ENCODE measurements around the gene NUDT2.
"Not testable (repeated sequence)": the region's sequence is repeated elsewhere in the genome, so short reads cannot be mapped to it uniquely, and the experiment has no call there.

Gene NUDT2

DNA sequence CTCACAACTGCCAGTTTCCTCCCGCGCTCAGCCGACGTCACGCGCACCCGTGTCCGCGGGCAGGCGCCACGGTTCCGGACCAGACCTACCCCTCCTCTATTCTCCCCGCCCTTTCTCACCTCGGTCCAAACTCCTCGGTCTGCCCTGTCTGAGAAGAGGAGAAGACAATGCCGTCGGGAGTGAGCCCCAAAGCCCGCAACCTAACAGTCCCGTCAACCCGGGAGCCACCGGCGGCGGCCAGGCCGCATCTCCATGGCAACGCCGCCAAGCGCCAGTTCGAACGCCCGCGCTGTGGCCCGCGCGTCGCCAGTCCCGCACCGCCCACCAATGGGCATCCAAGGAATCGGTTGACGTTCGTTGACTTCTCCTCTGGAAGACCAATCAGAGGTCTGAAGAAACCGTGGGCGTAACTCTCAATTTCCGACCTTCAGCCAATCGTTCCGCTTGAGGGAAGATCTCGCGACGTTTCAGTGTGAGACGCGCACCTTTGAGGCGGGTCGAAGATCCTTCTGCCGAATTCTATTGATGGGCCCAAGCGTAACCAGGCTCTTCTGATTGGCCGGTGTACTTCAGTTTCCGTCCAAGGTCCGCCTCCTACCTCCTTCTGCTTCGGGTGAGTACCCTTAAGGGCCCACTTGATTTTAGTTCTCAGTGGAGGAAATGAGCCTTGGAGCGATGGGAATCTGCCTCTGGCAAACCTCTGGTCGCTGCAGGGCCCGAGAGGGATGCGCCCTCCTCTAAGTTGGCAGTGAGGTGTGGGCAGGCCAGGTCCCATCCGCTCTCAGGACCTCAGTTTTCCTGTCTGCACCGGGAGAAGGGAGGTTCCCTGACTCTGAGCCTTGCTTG is at the start of gene NUDT2, which contains the start of gene KIF24:
TSS of gene NUDT2 (plus strand) at position 583 of the 846 bp plus-strand sequence. CDS start 9,471 bp downstream, outside the sequence.
TSS of gene KIF24 (minus strand) at position 282 of the 846 bp plus-strand sequence. CDS start 17,922 bp downstream, outside the sequence.
- peak; percentile 93 for DNase-seq (ENCODE audit: low read depth)

DNA sequence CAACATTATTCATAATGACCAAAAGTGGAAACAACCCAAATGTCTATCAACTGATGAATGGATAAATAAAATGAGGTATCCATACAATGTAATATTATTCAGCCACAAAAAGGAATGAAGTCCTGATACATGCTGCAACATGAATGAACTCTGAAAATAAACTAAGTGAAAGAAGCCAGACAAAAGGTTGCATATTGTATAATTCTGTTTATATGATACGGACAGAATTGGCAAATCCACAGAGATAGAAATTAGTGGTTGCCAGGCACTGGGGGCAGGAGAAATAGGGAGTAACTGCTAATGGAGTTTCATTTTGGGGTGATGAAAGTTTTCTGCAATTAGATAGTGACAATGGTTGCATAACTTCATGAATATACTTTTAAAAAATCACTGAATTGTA is 47.3 kb upstream of the NUDT2 start:
- no peak for DNase-seq (ENCODE audit: low read depth)

DNA sequence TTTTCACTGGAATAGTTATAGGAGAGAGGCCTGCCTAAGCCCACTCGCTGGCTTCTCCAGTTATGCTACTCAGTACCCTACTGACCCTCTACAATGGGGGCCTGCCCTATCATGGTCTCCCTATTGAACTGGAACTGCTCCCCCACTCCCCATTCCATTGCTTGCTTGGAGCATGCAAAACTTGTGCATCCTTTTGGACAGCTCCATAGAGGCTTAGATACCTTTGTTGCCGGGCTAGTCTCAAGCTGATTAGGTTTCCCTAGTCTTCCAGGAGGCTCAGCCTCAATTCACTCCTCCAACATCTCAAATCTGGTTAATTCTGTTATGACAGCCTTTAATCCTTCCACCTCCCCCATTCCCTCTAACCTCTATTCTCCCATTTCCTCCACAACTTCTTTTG is 40.2 kb upstream of the NUDT2 start:
- DNase-seq (ENCODE audit: low read depth), result no peak

DNA sequence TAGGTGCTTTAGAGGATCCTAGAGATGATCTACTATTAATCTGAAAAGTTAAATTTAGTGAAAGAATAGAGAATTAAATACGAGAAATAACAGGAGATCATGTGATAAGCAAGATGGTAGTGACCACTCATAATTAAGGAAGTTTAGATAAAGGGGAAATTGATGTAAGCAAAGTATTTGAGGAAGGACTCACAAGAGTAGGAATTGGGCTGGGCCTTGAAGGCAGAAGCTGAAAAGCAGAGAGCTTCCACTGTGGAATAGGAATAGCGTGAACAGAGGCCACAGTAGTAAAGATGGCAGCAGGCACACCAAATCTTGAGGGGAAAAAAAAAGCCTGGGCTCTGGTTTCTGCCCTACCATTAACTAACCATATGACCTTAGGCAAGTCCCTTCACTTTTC is 38.3 kb upstream of the NUDT2 start:
- no peak for DNase-seq (ENCODE audit: low read depth)

DNA sequence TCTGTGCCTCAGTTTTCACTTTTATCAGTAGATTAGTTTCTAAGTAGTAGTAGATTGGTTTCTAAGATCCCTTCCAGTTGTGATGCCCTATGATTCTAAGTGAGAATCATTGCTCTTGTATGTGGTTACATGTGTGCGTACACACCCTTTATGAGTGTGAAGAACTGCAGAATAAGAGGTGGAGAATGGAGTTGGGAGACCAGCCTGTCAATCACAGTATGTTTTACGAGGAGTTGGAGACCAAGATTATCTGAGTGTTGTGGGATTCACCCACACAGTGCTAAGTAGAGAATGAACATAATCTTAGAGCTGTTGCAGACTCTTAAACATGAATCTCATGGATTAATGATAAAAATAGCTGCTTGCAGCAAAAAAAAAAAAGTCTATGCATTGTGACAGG is 37.9 kb upstream of the NUDT2 start:
- DNase-seq (ENCODE audit: low read depth), result no peak

DNA sequence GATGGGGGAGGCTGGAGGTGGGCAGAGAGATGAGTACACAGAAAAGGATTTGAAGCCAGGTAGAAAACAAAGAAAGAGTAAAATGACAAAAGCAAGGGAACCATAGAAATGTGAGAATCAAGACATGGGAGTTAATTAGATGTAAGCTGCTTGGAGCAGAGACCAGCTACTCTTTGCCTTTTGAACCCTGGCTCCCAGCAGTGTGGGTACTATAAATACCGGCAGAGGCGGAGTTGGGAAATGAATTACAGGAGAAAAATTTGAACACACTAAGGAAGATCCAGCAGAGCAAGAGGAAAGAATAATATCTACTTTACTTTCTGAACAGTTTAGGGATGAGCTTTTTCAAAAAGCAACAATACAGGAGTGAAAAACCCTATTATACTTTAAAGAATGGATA is 36.8 kb upstream of the NUDT2 start:
- DNase-seq (ENCODE audit: low read depth), result no peak

DNA sequence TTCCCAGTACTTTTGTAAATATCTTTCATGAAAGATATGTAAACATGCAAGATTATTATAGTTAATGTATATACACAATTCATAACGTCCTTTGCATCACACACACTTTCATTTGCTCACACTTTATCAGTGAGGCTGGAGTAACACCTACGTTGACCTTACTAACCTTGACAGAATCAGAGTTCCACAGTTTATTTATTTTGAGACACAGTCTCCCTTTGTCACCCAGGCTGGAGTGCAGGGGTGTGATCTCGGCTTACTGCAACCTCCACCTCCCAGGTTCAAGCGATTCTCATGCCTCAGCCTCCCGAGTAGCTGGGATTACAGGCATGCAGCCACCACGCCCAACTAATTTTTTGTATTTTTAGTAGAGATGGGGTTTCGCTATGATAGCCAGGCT is 28.3 kb upstream of the NUDT2 start:
- not testable (repeated sequence) for DNase-seq (ENCODE audit: low read depth)

DNA sequence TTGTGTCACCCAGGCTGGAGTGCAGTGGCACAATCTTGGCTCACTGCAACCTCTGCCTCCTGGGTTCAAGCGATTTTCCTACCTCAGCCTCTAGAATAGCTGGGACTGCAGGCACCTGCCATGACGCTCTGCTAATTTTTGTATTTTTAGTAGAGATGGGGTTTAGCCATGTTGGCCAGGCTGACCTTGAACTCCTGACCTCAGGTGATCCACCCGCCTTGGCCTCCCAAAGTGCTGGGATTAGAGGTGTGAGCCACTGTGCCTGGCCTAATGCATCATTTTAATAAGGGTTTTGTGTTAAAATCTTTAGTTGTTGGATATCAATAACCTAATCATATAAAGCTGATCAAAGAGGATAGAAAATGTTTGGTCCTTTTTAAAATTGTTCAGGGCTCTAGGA is 21.1 kb upstream of the NUDT2 start:
- DNase-seq (ENCODE audit: low read depth), result not testable (repeated sequence)

DNA sequence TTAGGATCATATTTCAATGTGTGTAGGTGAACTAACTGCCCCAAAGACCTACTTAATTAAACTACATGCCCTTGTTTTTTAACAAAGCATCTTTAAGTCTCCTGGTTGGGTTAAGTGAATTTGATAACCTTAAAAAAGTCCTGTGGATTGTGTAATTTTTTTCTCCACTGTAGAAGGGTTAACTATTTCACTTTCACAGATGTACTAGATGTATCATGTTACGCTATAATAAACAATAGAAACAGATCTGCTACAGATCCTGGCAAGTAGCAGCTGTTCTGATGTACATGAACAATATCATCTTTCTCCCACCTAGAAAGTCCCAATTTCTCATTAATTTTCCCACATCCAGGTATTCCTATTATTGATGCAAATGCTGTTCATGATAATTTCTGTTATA is 19.2 kb upstream of the NUDT2 start:
- DNase-seq (ENCODE audit: low read depth), result no peak

DNA sequence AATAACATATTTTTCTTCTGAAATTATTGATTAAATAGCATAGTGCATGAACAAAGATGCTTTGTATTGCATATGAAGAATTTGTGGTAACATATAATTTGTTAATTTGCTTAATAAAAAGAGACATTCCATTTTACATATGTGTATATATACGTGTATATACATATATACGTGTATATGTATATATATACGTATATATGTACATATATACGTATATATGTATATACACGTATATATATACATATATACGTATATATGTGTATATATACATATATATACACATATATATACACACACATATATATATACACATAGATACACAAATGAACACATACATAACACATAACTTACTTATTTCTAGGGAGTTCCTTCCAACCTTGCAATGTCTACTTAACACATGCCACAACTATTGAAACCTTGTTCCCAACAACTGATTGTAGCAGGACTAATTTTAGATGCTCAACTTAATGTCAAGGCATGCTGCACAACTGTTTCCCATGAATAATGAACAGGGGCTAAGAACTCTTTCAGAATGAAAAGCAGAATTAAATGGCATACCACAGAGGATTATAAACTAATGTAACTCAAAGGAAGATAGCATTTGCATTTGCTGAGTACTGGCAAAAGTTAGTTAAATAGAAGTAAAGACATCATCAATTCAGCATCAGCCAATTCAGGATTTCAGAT is 17.7 kb upstream of the NUDT2 start:
- no peak for DNase-seq (ENCODE audit: low read depth)

DNA sequence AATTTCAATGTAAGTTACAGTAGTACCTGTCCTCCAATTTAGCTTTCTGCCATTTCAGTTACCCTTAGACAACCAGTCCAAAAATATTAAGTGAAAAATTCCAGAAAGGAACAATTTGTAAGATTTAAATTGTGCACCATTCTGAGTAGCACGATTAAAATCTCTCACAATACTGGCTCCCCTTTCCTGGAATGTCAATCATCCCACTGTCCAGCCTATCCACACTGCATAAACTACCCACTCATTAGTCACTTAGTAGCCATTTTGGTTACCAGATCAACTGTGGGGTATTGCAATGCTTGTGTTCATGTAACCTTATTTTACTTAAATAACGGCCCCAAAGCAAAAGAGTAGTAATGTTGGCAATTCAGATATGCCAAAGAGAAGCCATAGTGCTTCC is 11.9 kb upstream of the NUDT2 start:
- DNase-seq (ENCODE audit: low read depth), result no peak

DNA sequence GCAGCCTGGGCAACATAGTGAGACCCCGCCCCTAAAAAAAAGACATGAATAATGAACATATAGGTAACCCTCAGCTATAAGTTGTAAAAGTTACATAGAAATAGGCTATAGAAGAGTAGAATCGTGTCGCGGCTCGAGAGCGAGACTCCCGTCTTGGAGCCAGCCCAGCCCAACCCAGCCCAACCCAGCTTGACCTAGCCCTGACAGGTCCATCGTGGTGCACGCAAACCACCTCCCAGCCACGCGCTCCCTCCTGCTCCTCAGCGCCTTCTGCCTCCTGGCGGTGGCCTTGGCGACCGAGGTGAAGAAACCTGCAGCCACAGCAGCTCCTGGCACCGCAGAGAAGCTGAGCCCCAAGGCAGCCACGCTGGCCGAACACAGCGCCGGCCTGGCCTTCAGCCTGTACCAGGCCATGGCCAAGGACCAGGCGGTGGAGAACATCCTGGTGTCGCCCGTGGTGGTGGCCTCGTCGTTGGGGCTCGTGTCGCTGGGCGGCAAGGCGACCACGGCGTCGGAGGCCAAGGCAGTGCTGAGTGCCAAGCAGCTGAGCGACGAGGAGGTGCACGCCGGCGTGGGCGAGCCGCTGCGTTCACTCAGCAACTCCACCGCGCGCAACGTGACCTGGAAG is 11.1 kb upstream of the NUDT2 start:
- no peak for DNase-seq (ENCODE audit: low read depth)

DNA sequence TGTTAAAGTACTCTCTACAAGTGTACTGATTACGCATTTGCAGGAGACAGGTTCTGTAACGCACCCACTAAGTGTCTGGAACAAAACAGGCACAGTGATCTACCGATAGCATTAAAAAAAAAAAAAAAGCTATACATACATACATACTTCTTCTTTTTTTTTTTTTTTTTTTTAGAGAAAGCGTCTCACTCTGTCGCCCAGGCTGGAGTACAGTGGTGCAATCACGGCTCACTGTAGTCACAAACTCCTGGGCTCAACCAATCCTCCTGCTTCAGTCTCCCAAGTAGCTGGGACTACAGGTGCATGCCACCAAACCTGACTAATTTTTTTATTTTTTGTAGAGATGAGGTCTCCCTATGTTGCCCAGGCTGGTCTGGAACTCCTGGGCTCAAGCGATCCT is 7.9 kb upstream of the NUDT2 start:
- no peak for DNase-seq (ENCODE audit: low read depth)

DNA sequence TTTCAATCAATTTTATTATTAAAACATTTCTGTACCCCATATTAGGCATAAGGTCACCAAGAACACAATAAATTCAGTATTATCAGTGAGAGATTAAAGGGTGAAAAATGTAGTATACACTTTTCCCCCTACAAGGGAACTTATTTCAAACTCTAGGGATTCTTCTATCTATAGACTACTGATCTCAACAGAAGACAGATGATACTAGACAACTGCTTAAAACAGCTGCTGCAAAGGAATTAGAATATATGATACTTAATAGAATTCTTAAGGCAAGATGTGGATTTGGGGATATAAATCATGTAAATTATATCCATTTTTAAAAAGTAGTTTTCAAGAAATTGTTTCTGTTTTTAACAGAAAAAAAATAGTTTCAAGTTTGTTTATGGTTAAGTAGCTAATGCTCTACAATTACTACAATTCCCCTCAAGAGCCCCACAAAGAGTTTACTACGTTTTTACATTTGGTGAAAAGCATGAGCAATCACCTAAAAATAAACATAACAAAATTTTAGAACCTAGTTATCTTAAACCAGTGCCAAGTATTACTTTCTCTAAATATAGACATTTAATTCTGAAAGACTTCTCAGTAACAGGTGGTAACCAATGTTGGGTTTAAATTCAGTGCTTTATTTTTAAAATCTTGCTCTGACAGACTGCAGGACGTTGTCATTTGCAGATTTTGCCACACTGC is 6.3 kb upstream of the NUDT2 start:
- DNase-seq (ENCODE audit: low read depth), result no peak

DNA sequence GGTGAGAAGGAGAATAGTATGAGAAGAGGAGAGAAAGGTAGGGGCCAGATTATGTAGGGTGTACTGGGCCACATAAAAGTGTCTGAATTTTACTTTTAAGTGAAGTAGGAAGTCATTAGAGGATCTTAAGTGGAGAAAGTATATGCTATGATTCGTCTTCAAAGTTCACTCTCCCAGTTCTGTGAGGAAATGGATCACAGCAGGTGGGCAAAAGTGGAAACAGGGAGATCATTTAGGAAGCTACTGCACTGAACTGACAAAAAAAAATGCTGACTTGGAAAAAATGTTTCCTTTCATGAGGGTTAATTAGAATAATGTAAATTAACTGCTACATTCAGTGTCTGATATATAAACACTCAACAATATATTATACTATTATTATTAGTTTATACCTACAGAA is 2.7 kb upstream of the NUDT2 start:
- no peak for DNase-seq (ENCODE audit: low read depth)

DNA sequence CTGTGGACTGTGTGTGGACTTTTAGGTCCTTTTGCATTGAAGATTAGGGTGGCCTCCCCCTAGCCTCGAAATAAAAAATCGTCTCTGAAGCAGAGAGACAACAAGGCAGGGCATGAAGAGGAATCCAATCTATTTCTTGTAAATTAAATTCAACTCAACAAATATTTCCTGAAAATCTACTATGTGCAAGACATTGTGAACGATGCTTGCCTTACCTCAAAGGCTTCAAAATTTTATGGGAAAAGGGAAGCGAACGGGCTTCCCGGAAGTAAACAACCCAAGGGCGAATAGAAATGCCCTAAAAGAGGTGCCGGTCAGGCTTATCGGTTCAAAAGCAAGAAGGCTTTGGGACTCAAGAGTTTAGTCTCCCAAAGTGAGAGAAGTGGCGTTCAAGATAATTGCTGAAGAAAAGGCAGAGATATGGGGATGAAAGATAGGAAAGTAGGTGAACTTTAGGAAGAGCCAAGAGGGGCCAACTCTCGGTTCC is 826 bp upstream of the NUDT2 start:
- DNase-seq (ENCODE audit: low read depth), result no peak

DNA sequence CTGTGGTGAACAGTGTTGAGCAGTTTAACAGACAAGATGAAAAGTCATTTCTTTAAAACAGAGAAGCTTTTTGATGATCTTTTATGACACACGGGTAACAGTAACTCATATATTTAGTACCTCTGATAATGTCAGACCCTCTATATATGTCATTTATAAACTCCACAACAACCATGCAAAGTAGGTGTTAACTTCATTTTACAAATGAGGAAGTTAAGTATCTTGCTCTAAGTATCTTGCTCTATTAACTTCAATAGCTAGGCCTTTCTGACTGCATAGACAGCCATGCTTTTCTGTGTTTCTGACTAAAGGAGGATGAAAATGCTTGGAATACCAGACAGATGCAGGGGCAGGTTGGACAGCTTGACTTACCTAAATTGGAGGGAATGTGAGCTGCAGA is 1.8 kb downstream of the NUDT2 start:
- DNase-seq (ENCODE audit: low read depth), result no peak

DNA sequence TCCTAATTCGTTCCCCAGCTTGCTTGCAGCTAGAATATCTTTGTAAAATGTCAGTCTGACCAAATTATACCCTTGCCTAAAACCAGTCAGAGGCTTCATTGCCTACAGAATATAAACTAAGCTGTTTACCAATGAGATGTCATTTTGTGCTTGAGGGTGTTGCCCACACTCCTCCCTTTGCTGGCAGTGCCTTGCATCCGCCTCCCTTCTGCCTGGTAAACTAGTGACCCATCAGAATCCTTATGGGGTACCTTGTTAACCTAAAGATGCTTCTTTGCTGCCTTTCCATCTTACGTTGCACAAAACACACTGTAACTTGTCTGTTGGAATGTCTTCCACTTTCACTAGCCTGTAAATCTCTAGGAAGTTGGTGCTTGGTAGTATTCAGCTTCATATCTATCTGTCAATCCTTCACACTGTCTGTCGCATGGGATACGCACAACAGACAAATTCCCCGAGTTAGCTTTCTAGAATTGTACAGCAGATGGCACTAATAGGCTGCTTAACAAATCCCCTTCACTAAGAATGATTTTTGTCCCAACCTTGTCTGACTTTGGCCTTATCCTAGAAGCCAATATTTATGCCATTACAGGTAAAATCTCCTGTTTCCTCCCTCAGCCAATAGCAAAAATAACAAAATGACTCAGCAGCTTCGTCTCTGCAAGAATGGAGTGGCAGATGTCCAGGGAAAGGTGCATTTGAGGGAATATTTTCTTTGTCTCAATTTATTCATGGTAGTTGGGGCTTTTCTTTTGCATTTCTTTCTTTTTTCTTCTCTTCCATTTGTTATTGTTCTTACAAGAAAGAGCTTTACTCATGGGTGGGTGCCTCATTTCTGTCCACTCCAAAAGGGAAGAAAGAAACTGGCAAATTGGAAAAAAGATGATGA is 3.0 kb downstream of the NUDT2 start:
- no peak for DNase-seq (ENCODE audit: low read depth)

DNA sequence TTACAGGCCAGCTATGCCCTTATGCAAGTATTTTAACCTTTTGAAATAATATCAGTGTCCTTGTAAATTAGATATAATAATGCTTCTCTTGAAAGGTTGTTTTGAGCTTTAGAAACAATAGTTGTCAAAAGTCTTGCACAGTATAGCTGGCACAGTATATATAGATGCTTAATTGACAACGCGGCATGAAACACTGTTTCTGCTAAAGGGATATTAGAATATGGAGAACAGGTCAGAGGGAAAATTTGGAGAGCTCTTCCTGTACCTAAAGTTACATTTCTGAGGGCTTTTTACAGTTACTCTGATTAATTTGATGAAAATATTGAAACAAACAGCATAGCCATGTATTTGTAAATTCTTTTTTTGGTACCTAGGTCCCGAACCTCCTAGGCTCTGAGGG is 4.5 kb downstream of the NUDT2 start:
- no peak for DNase-seq (ENCODE audit: low read depth)

DNA sequence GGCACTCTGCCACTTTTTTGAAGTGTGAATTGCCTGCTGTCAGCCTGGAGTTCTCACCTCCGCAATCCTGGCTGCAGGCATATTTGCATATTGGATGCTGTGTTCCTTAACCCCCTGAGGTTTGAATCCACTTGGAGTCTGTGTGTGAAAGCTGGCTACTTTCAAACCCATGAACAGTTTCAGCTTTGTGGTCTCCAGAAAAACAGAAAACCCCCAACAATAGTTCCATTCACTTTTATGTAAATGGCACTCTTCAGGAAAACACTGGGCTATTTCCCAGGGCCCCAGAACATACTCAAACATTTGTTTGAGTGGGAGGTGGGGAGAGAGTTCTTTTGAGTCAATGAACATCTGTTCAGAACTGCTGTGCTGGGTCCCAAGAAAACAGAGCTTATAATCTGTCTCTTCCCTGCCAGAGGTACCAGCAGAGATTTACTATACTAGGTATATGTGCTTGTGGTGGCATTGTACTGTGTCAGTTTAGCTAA is 5.0 kb downstream of the NUDT2 start:
- no peak for DNase-seq (ENCODE audit: low read depth)

DNA sequence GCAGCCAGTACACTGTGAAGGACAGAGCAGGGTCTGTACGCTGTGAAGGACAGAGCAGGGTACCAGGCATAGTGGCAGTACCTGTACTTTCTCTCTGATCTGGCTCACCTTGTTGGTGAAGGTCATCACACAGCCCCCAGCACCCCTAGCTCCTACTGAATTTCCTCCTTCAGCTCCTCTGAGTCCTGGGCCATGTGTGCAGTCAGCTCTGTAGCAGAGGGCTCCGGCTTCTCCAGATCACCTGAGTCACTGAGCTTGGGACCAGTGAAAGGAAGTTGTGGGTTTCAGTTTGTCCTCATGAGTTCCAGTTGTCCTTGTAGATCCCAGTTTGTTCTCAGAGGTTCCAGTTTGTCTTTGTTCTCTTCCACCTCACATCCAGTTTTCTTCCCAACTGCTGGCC is 5.5 kb downstream of the NUDT2 start:
- no peak for DNase-seq (ENCODE audit: low read depth)

Measured in activated T-cell treated with anti-CD3 and anti-CD28 coated beads for 48 hours (primary cell).